Measurements from ENCODE around the gene PICALM. TPM values are rescaled to one million over a fixed set of nuclear protein-coding genes. Genes with fewer than 3 reads are reported as not detected.

Gene PICALM
- total and polyA plus RNA-seq, 9 of the 15 experiments (the other 6 are each of a cell fraction or from before 2014, with no cell fraction given), result 41.3 to 990 (median 309) TPM

DNA sequence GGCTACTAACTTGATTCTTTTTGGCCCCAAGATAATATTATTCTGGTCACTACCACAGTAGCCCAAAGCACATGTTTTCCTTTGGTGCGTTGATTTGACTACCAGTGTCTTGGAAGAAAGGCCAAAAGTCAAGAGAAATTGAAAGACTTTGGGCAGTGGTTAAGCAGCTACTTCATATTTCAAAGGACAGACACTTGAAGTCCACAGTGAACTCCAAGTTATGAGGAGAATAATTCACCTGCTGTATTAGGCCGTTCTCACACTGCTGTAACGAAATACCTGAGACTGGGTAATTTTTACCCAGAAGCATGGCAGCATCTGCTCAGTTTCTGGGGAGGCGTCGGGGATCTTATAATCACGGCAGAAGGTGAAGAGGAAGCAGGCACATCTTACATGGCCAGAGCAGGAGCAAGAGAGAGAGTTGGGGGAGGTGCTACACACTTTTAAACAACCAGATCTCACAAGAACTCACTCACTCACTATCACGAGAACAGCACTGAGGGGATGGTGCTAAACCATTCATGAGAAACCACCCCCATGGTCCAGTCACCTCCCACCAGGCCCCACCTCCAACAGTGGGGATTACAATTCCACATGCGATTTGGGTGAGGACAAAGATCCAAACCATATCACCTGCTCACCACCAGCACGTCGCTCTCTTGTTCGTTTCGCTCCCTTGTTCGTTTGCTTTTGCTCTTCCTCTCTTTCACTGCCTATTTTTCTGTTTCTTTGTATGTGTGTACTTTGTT, 40.2 kb upstream of the PICALM start (continued):
- TF ChIP-seq NR4A1 (CRISPR knock-in tag; IDR thresholded peaks at IDR 0.05) (no peak), NR4A1 (tag; IDR thresholded peaks at IDR 0.05) (no peak), ADNP (tag; IDR thresholded peaks at IDR 0.05) (no peak), ZNF408 (CRISPR knock-in tag; IDR thresholded peaks at IDR 0.05; ENCODE audit: low read depth) (no peak), JUNB (CRISPR knock-in tag; conservative IDR thresholded peaks at IDR 0.05) (no peak), FOXA1 (IDR thresholded peaks at IDR 0.05; ENCODE audit: borderline replicate concordance) (no peak), GABPA (tag; conservative IDR thresholded peaks at IDR 0.05; ENCODE audit: low read depth) (no peak), ZSCAN32 (CRISPR knock-in tag; IDR thresholded peaks at IDR 0.05) (no peak), TAF1 (IDR thresholded peaks at IDR 0.05; ENCODE audit: control insufficient read depth, extremely low read depth, insufficient read depth, low read length, severe bottlenecking) (peak; percentile 59), ATF7 (IDR thresholded peaks at IDR 0.05) (peak; percentile 40; the same call in 1 of the 2 replicates), TSC22D4 (tag; IDR thresholded peaks at IDR 0.05) (no peak), ZNF282 (CRISPR knock-in tag; IDR thresholded peaks at IDR 0.05) (no peak), RBM17 (IDR thresholded peaks at IDR 0.05; ENCODE audit: borderline replicate concordance, low read depth, low read length) (no peak), DPF2 (IDR thresholded peaks at IDR 0.05) (0 out of 2 replicates have a peak, but pooled peaks have one; percentile 43), ARHGAP35 (IDR thresholded peaks at IDR 0.05; ENCODE audit: partially characterized antibody) (no peak), FOXP1 (CRISPR knock-in tag; IDR thresholded peaks at IDR 0.05) (no peak)
- TF ChIP-seq, protein P1, sequence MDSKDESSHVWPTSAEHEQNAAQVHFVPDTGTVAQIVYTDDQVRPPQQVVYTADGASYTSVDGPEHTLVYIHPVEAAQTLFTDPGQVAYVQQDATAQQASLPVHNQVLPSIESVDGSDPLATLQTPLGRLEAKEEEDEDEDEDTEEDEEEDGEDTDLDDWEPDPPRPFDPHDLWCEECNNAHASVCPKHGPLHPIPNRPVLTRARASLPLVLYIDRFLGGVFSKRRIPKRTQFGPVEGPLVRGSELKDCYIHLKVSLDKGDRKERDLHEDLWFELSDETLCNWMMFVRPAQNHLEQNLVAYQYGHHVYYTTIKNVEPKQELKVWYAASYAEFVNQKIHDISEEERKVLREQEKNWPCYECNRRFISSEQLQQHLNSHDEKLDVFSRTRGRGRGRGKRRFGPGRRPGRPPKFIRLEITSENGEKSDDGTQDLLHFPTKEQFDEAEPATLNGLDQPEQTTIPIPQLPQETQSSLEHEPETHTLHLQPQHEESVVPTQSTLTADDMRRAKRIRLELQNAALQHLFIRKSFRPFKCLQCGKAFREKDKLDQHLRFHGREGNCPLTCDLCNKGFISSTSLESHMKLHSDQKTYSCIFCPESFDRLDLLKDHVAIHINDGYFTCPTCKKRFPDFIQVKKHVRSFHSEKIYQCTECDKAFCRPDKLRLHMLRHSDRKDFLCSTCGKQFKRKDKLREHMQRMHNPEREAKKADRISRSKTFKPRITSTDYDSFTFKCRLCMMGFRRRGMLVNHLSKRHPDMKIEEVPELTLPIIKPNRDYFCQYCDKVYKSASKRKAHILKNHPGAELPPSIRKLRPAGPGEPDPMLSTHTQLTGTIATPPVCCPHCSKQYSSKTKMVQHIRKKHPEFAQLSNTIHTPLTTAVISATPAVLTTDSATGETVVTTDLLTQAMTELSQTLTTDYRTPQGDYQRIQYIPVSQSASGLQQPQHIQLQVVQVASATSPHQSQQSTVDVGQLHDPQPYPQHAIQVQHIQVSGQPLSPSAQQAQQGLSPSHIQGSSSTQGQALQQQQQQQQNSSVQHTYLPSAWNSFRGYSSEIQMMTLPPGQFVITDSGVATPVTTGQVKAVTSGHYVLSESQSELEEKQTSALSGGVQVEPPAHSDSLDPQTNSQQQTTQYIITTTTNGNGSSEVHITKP (IDR thresholded peaks at IDR 0.05; ENCODE audit: partially characterized antibody), result peak; percentile 83
- TF ChIP-seq, protein P2, sequence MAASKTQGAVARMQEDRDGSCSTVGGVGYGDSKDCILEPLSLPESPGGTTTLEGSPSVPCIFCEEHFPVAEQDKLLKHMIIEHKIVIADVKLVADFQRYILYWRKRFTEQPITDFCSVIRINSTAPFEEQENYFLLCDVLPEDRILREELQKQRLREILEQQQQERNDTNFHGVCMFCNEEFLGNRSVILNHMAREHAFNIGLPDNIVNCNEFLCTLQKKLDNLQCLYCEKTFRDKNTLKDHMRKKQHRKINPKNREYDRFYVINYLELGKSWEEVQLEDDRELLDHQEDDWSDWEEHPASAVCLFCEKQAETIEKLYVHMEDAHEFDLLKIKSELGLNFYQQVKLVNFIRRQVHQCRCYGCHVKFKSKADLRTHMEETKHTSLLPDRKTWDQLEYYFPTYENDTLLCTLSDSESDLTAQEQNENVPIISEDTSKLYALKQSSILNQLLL (CRISPR knock-in tag; IDR thresholded peaks at IDR 0.05; ENCODE audit: borderline replicate concordance), result no peak
- TF ChIP-seq, protein P3, sequence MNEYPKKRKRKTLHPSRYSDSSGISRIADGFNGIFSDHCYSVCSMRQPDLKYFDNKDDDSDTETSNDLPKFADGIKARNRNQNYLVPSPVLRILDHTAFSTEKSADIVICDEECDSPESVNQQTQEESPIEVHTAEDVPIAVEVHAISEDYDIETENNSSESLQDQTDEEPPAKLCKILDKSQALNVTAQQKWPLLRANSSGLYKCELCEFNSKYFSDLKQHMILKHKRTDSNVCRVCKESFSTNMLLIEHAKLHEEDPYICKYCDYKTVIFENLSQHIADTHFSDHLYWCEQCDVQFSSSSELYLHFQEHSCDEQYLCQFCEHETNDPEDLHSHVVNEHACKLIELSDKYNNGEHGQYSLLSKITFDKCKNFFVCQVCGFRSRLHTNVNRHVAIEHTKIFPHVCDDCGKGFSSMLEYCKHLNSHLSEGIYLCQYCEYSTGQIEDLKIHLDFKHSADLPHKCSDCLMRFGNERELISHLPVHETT (CRISPR knock-in tag; conservative IDR thresholded peaks at IDR 0.05 in 1 of 2, IDR thresholded peaks at IDR 0.05 in 1 of 2), result no peak
- TF ChIP-seq, protein P4, sequence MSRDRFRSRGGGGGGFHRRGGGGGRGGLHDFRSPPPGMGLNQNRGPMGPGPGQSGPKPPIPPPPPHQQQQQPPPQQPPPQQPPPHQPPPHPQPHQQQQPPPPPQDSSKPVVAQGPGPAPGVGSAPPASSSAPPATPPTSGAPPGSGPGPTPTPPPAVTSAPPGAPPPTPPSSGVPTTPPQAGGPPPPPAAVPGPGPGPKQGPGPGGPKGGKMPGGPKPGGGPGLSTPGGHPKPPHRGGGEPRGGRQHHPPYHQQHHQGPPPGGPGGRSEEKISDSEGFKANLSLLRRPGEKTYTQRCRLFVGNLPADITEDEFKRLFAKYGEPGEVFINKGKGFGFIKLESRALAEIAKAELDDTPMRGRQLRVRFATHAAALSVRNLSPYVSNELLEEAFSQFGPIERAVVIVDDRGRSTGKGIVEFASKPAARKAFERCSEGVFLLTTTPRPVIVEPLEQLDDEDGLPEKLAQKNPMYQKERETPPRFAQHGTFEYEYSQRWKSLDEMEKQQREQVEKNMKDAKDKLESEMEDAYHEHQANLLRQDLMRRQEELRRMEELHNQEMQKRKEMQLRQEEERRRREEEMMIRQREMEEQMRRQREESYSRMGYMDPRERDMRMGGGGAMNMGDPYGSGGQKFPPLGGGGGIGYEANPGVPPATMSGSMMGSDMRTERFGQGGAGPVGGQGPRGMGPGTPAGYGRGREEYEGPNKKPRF (IDR thresholded peaks at IDR 0.05; ENCODE audit: low read depth, low read length), result no peak

Data from K562 (cell line).